DOHH2 (cell line): ENCODE results near the gene CYP1A1.

ENCODE experiments used
- H3F3A ChIP-seq: fragments of 200-600 bp; sonication (generic), shearing (Covaris generic); 2 replicates; pipeline ENCODE4 v1.6.0; 2016; ENCODE audit warnings: antibody characterized with exemption, mild to moderate bottlenecking; ENCODE audit not compliant: control insufficient read depth, insufficient read depth
- H3K27ac ChIP-seq: fragments of 200-600 bp; sonication (generic); 2 replicates; pipeline ENCODE4 v1.5.1; 2014; ENCODE audit warnings: low read depth, mild to moderate bottlenecking, low read length, moderate library complexity
- H3K27me3 ChIP-seq: fragments of 200-600 bp; sonication (generic); 2 replicates; pipeline ENCODE4 v1.6.1; 2014; ENCODE audit warnings: mild to moderate bottlenecking, low read length, mixed read lengths; ENCODE audit not compliant: control insufficient read depth
- H3K36me3 ChIP-seq: fragments of 200-600 bp; sonication (generic); 2 replicates; pipeline ENCODE4 v1.6.1; 2014; ENCODE audit warnings: mild to moderate bottlenecking, low read length, moderate library complexity, mixed read lengths; ENCODE audit not compliant: control insufficient read depth
- H3K4me1 ChIP-seq: fragments of 200-600 bp; sonication (generic); 2 replicates; pipeline ENCODE4 v1.6.1; 2014; ENCODE audit warnings: mild to moderate bottlenecking, low read length, mixed read lengths; ENCODE audit not compliant: control insufficient read depth
- H3K4me2 ChIP-seq: fragments of 200-600 bp; sonication (generic); 2 replicates; pipeline ENCODE4 v1.6.0; 2014; ENCODE audit warnings: mild to moderate bottlenecking, low read length, moderate library complexity
- H3K4me3 ChIP-seq: fragments of 200-600 bp; sonication (generic); 2 replicates; pipeline ENCODE4 v1.5.1; 2014; ENCODE audit warnings: mild to moderate bottlenecking, low read length, mixed read lengths
- H3K79me2 ChIP-seq: fragments of 200-600 bp; sonication (generic); 2 replicates; pipeline ENCODE4 v1.6.1; 2014; ENCODE audit warnings: mild to moderate bottlenecking, low read length, mixed read lengths; ENCODE audit not compliant: control insufficient read depth
- H3K9me2 ChIP-seq: fragments of 200-600 bp; sonication (generic); replicated peaks from 2 replicates; pipeline ENCODE4 v1.6.1; 2014; ENCODE audit warnings: mild to moderate bottlenecking, low read length, mixed read lengths; ENCODE audit not compliant: control insufficient read depth
- H3K9me3 ChIP-seq: fragments of 200-600 bp; sonication (generic); 2 replicates; pipeline ENCODE4 v1.6.1; 2014; ENCODE audit warnings: antibody characterized with exemption, low read length, mixed read lengths; ENCODE audit not compliant: control insufficient read depth, insufficient read depth
- H4K20me1 ChIP-seq: fragments of 200-600 bp; sonication (generic); 2 replicates; pipeline ENCODE4 v1.6.0; 2014; ENCODE audit warnings: low read depth, mild to moderate bottlenecking, antibody characterized with exemption, low read length, moderate library complexity; ENCODE audit not compliant: control insufficient read depth, insufficient read depth
- EZH2phosphoT487 ChIP-seq: fragments of 200-600 bp; sonication (generic); IDR thresholded peaks from 2 replicates; pipeline ENCODE4 v1.6.1; 2017; ENCODE audit warnings: borderline replicate concordance, mild to moderate bottlenecking, antibody characterized with exemption, low read length, moderate library complexity, mixed read lengths
- TF ChIP-seq, protein P1 (sequence below): fragments of 200-600 bp; sonication (generic); IDR thresholded peaks from one replicate; pipeline ENCODE4 v1.5.1; 2014; ENCODE audit warnings: antibody characterized with exemption, mild to moderate bottlenecking, low read depth, low read length; ENCODE audit not compliant: poor library complexity, severe bottlenecking

The CYP1A1 gene

DNA sequence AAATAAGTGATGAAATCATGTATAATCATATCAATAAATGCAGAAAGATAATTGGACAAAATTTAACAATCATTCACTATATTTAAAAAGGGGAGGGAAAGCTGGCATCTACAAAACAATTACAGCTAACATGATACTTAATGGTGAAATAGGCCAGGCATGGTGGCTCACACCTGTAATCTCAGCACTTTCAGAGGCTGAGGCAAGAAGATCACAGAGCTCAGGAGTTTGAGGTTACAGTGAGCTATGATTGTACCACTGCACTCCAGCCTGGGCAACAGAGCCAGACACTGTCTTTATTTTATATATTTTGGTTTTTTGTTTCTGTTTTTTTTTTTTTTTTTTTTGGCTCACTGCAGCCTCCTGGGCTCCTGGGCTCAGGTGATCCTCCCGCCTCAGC, 41.6 kb downstream of the CYP1A1 start:
- Histone ChIP-seq H3K27ac (no peak overlapping the region), H3K27me3 (no peaks in the 10 kb centered on the region), H4K20me1 (no peaks in the 10 kb centered on the region), H3K9me3 (no peaks in the 10 kb centered on the region), H3K79me2 (peaks cover 56% of the 10 kb centered on the region), H3K9me2 (no peaks in the 10 kb centered on the region), H3K4me3 (no peak overlapping the region), H3K36me3 (peaks cover 16% of the 10 kb centered on the region), H3K4me1 (no peaks in the 10 kb centered on the region), H3K4me2 (no peak overlapping the region), H3F3A (no peaks in the 10 kb centered on the region)
- TF ChIP-seq, protein P1, sequence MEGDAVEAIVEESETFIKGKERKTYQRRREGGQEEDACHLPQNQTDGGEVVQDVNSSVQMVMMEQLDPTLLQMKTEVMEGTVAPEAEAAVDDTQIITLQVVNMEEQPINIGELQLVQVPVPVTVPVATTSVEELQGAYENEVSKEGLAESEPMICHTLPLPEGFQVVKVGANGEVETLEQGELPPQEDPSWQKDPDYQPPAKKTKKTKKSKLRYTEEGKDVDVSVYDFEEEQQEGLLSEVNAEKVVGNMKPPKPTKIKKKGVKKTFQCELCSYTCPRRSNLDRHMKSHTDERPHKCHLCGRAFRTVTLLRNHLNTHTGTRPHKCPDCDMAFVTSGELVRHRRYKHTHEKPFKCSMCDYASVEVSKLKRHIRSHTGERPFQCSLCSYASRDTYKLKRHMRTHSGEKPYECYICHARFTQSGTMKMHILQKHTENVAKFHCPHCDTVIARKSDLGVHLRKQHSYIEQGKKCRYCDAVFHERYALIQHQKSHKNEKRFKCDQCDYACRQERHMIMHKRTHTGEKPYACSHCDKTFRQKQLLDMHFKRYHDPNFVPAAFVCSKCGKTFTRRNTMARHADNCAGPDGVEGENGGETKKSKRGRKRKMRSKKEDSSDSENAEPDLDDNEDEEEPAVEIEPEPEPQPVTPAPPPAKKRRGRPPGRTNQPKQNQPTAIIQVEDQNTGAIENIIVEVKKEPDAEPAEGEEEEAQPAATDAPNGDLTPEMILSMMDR: no peak
- TF ChIP-seq EZH2phosphoT487: no peak

DNA sequence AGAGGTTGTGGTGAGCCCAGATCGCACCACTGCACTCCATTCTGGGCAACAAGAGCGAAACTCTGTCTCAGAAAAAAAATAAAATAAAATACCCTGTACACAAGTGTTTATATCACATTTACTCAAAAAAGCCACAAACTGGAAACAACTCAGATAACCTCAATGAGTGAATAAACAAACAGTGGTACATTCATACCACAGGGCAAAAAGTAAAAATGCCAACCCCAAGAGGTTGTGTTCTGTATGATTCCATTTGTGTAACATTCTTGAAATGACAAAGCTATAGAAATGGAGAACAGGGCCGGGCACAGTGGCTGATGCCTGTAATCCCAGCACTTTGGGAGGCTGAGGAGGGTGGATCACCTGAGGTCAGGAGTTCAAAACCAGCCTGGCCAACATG, 42.4 kb downstream of the CYP1A1 start:
- Histone ChIP-seq H3K79me2 (peaks cover 54% of the 10 kb centered on the region), H3K4me2 (no peak overlapping the region), H3K36me3 (peaks cover 16% of the 10 kb centered on the region), H3K27me3 (no peaks in the 10 kb centered on the region), H3K27ac (no peak overlapping the region), H3K4me3 (no peak overlapping the region), H3F3A (no peaks in the 10 kb centered on the region), H3K9me3 (no peaks in the 10 kb centered on the region), H3K9me2 (no peaks in the 10 kb centered on the region), H4K20me1 (no peaks in the 10 kb centered on the region), H3K4me1 (no peaks in the 10 kb centered on the region)
- no peak for TF ChIP-seq EZH2phosphoT487
- TF ChIP-seq, protein P1: no peak

DNA sequence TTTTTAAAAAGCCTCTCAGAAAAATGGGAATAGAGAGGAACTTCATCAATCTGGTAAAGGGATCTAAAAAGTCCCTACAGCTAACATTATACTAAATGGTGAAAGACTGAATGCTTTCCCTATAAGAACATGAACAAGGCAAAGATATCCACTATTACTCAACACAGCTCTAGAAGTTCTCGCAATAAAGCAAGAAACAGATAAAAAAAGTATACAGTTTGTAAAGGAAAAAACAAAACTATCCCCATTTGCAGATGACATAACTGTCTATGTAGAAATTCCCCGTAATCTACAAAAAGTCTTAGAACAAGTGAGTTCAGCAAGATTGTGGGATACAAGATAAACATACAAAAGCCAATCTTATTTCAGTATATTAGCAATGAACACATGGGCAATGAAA, 44.9 kb downstream of the CYP1A1 start:
- peaks cover 54% of the 10 kb centered on the region for H3K79me2 ChIP-seq
- H4K20me1 ChIP-seq: no peaks in the 10 kb centered on the region
- H3K4me3 ChIP-seq: no peak overlapping the region
- no peak overlapping the region for H3K27ac ChIP-seq
- peaks cover 10% of the 10 kb centered on the region for H3K36me3 ChIP-seq
- no peaks in the 10 kb centered on the region for H3K9me2 ChIP-seq
- no peaks in the 10 kb centered on the region for H3K4me1 ChIP-seq
- no peak for TF ChIP-seq EZH2phosphoT487
- TF ChIP-seq, protein P1: no peak
- H3K4me2 ChIP-seq: no peak overlapping the region
- H3K27me3 ChIP-seq: no peaks in the 10 kb centered on the region
- no peaks in the 10 kb centered on the region for H3F3A ChIP-seq
- no peaks in the 10 kb centered on the region for H3K9me3 ChIP-seq

DNA sequence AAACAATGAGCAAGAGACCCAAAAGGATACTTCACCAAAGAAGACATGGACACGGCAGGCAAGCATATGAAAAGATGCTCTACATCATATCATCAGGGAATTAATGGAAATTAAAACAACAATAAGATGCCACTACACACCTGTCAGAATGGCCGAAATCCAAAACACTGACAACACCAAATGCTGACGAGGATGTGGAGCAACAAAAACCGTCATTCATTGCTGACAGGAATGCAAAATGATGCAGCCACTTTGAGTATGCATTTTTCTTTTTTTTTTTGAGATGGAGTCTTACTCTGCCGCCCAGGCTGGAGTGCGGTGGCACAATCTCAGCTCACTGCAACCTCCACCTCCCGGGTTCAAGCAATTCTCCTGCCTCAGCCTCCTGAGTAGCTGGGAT, 48.5 kb downstream of the CYP1A1 start:
- Histone ChIP-seq H3K27ac (no peak overlapping the region), H3K36me3 (peaks cover 13% of the 10 kb centered on the region), H3K79me2 (peaks cover 41% of the 10 kb centered on the region), H3K4me2 (no peak overlapping the region), H3K4me3 (no peak overlapping the region), H3K27me3 (no peaks in the 10 kb centered on the region), H3K4me1 (no peaks in the 10 kb centered on the region), H4K20me1 (no peaks in the 10 kb centered on the region), H3K9me3 (no peaks in the 10 kb centered on the region), H3K9me2 (no peaks in the 10 kb centered on the region), H3F3A (no peaks in the 10 kb centered on the region)
- TF ChIP-seq EZH2phosphoT487: no peak
- TF ChIP-seq, protein P1: no peak
